ENCODE results near the gene RAP1A.

DNA sequence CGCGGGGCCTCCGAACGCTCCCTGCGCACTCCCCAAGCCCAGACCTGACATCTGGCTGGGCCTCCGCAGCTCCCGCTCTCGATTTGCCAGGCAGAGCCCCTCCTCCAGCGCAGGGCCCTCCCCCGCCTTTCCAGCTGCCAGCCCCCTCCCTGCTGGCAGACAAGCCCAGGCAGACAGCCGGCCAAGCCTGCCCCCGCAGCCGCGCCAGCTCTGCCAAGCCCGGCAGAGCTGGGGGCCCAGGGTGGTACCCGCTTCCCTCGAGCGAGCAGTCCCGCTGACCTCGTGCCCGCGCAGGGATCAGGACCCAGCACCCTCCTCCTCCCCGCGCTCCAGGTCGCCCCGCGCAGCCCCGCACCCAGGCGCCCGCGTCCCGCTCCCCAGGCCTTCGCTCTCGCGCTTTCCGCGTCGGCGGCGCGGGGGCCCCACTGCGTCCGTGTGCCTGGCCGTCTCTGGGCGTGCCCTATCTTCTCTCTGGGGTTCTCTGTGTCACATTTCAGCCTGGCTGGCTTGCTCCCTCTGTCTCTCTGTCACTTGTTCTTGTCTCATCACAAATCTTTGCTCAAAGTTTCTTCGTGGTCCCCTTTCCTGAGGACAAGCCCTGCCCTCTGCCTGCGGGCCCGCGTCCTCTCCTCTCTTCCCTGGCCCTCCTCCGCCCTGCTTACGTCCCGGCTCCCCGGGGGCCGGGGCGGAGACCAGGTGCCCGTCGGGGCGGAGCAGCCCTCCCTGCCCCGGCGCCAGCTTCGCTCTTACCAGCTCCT lies 119.0 kb downstream of the RAP1A start:
- TF ChIP-seq EP300 (IDR thresholded peaks at IDR 0.05; ENCODE audit: borderline replicate concordance in 1 of 2, low read depth in 1 of 2, low read length in 1 of 2) (no peak), CTCF (IDR thresholded peaks at IDR 0.05) (no peak), CHD2 (IDR thresholded peaks at IDR 0.05; ENCODE audit: low read length, partially characterized antibody) (peak; percentile 19)
